Measurements from ENCODE around the gene AVPR2. TPM values are rescaled to one million over a fixed set of nuclear protein-coding genes. Genes with fewer than 3 reads are reported as not detected.
A peak's percentile ranks its signal among the peaks of the same experiment; 100 is the strongest.

AVPR2 gene
- total RNA-seq, 1 experiment from 2014 or later = not detected

DNA sequence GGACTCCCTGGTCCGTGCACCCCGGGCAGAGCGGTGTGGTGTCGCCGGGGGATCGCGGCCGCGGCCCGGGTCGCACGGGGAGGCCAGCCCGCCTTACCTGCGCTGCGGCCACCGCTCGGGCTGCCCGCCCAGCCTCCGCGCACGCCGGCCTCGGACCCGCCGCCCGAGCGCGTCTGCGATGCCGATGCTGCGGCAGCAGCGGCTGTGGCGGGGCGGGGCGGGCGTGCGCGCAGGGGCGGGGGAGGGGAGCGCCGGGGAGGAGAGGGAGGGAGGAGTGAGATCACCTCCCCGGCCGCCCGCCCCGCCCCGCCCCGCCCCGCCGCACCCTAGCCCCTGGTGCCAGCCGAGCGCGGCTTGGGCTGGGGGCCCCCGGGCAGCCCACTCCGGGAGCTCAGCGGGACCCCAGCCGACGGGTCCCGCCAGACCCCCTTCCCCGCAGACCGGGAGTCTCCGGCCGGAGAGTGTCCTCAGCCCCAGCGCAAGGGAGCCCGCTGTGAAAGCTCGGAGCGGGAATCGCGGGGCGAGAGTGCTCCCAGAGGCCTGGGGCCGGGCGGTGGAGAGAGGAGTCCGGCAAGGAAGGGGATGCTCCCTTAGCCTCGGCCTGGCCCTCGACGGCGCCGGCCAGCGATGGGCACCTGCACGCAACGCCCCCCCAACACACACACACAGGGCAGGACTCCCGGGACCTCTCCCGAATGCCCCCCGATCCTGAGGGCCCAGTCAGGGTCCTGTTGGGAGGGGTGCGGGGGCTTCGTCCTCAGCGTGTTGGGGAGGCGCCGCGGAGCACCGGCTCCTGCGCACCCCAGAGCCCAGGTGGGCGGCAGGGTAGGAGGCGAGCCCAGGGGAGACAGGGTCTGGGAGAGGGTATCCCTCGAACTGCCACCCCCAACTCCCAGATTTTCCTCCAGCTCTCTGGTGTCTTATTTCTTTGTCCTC lies 18.2 kb upstream of the AVPR2 start, which contains the start of gene L1CAM:
TSS of gene L1CAM (minus strand) at position 206 of the 936 bp plus-strand sequence. CDS start 10,337 bp downstream, outside the sequence.
- TF ChIP-seq CTCF (conservative IDR thresholded peaks at IDR 0.05; ENCODE audit: low read depth, low read length) = no peak
- no peak for TF ChIP-seq EZH2phosphoT487 (IDR thresholded peaks at IDR 0.05; ENCODE audit: borderline replicate concordance, low read length)
- TF ChIP-seq EZH2 (IDR thresholded peaks at IDR 0.05; ENCODE audit: low read length, unreplicated experiment) = no peak
- BruUV-seq (replicated peaks) = no TSS peak
- H2AFZ ChIP-seq (ENCODE audit: low read length) = peak within 1 kb of the TSS; percentile 55; the same call in 1 of the 2 replicates

GRCh38 chrX:153886915-153887314 lies 17.6 kb upstream of the AVPR2 start:
- no peak overlapping the region for H3K27ac ChIP-seq (ENCODE audit: low read length)
- H3F3A ChIP-seq (ENCODE audit: low read length, unreplicated experiment) = no peaks in the 10 kb centered on the region
- H3K79me2 ChIP-seq (ENCODE audit: low read length) = no peaks in the 10 kb centered on the region
- peaks cover 9% of the 10 kb centered on the region; the same call in 1 of the 2 replicates for H3K4me1 ChIP-seq (ENCODE audit: insufficient read depth, low read length)
- ChIA-PET CTCF (no interaction called here), POLR2A (ENCODE audit: unreplicated experiment) (no interaction called here)
- H3K4me3 ChIP-seq (ENCODE audit: low read length) = no peak overlapping the region
- TF ChIP-seq CTCF (conservative IDR thresholded peaks at IDR 0.05; ENCODE audit: low read depth, low read length) = no peak
- TF ChIP-seq EZH2 (IDR thresholded peaks at IDR 0.05; ENCODE audit: low read length, unreplicated experiment) = no peak
- no peak for TF ChIP-seq EZH2phosphoT487 (IDR thresholded peaks at IDR 0.05; ENCODE audit: borderline replicate concordance, low read length)
- no peaks in the 10 kb centered on the region for H3K9me2 ChIP-seq (replicated peaks; ENCODE audit: low read length)
- intact Hi-C loops (cut with micrococcal nuclease) = no loop called here
- no peak overlapping the region for H3K4me2 ChIP-seq (ENCODE audit: low read length)
- H3K9ac ChIP-seq (ENCODE audit: low read length) = no peak overlapping the region
- no peaks in the 10 kb centered on the region for H4K20me1 ChIP-seq (ENCODE audit: low read length)
- peaks cover 6% of the 10 kb centered on the region; the same call in 1 of the 2 replicates for H3K27me3 ChIP-seq (ENCODE audit: low read length)
- H3K36me3 ChIP-seq (ENCODE audit: low read depth, low read length) = no peaks in the 10 kb centered on the region
- ATAC-seq = no peak
- no peak for DNase-seq
- no peak overlapping the region for H2AFZ ChIP-seq (ENCODE audit: low read length)
- no peaks in the 10 kb centered on the region for H3K9me3 ChIP-seq (ENCODE audit: low read length)
- BruUV-seq (replicated peaks) = no TSS peak

More for the DNA sequence above, 18.2 kb upstream of the AVPR2 start, which contains the start of gene L1CAM:
- ATAC-seq (peak; percentile 43), DNase-seq (peak; percentile 13)
- H3K79me2 ChIP-seq (ENCODE audit: low read length) = no peaks in the 10 kb centered on the region
- peak within 1 kb of the TSS; percentile 63 for H3K4me3 ChIP-seq (ENCODE audit: low read length)
- H3K4me2 ChIP-seq (ENCODE audit: low read length) = peak within 1 kb of the TSS; percentile 81
- H4K20me1 ChIP-seq (ENCODE audit: low read length) = no peaks in the 10 kb centered on the region
- intact Hi-C loops (cut with micrococcal nuclease) = no loop called here
- ChIA-PET CTCF (no interaction called here), POLR2A (ENCODE audit: unreplicated experiment) (no interaction called here)
- no peaks in the 10 kb centered on the region for H3K9me2 ChIP-seq (replicated peaks; ENCODE audit: low read length)
- H3K27ac ChIP-seq (ENCODE audit: low read length) = no peak within 1 kb of the TSS
- no peaks in the 10 kb centered on the region for H3K36me3 ChIP-seq (ENCODE audit: low read depth, low read length)
- H3K4me1 ChIP-seq (ENCODE audit: insufficient read depth, low read length) = peaks cover 9% of the 10 kb centered on the region; the same call in 1 of the 2 replicates
- H3K27me3 ChIP-seq (ENCODE audit: low read length) = peaks cover 6% of the 10 kb centered on the region; the same call in 1 of the 2 replicates
- 0 out of 2 replicates have a peak within 1 kb of the TSS, but pooled peaks have one; percentile 29 for H3K9ac ChIP-seq (ENCODE audit: low read length)
- no peaks in the 10 kb centered on the region for H3K9me3 ChIP-seq (ENCODE audit: low read length)
- no peaks in the 10 kb centered on the region for H3F3A ChIP-seq (ENCODE audit: low read length, unreplicated experiment)
